Pancreas (tissue), 10 donors: ENCODE data around the gene CCL13. TPM values are rescaled to one million over a fixed set of nuclear protein-coding genes. Genes with fewer than 3 reads are reported as not detected.

Experiments used
- ATAC-seq, 4 donors: fragments of 200-7000 bp; cut with Tn5 transposase; one replicate each; pipeline versions ENCODE4 v1.8.0 to v1.9.1; 2020; ENCODE audit warnings: mild to moderate bottlenecking in 4 of 4, moderate library complexity in 4 of 4
- DNase-seq, 6 donors: peaks; one replicate each; pipeline ENCODE4 v3.0.0-alpha.2; 2020
- FAIRE-seq: peaks from 2 replicates; lab custom pipeline; 2012; peaks lifted over from hg19 to GRCh38; lab: Jason Lieb, UNC
- H3K27ac ChIP-seq, 4 donors: fragments of 200-600 bp; sonication (generic); 1 replicate in 3 of 4; 2 replicates in 1 of 4; pipeline versions ENCODE4 v1.5.0 to v1.8.0; 2020
- H3K27me3 ChIP-seq, 4 donors: fragments of 200-600 bp; one replicate each; pipeline ENCODE4 v1.8.0; 2021
- H3K36me3 ChIP-seq, 3 donors: fragments of 200-600 bp; sonication (generic) in 1 of 3; one replicate each; pipeline versions ENCODE4 v1.5.0 to v1.8.0; 2020 to 2021
- H3K4me1 ChIP-seq, 3 donors: fragments of 200-600 bp; one replicate each; pipeline ENCODE4 v1.8.0; 2021
- H3K4me3 ChIP-seq, 4 donors: fragments of 200-600 bp; sonication (generic) in 2 of 4; one replicate each; pipeline versions ENCODE4 v1.5.0 to v1.8.0; 2020 to 2021
- H3K9me3 ChIP-seq, 4 donors: fragments of 200-600 bp; one replicate each; pipeline ENCODE4 v1.8.0; 2021
- CTCF ChIP-seq, 4 donors: fragments of 200-600 bp; sonication (generic) in 3 of 4; IDR thresholded peaks; one replicate each; pipeline versions ENCODE4 v1.5.0 to v1.8.0; 2021; ENCODE audit warnings: antibody characterized with exemption in 4 of 4
- WGBS, 2 donors: extraction: QIAGEN DNeasy Blood & Tissue Kit; methylation state at CpG; one replicate each; pipeline ENCODE4 v1.1.7; 2013; 5-methylcytosine and 5-hydroxymethylcytosine counted together
- intact Hi-C, 3 donors: fragments of 100-400 bp; cut with DNase I; formaldehyde crosslinking; loops; one replicate each; pipeline versions ENCODE4 v1.11.1 to v1.14.2; 2022
- polyA plus RNA-seq, 2 donors: library from polyadenylated mRNA; stranded (reverse); fragments of 200-250 nt; gene quantifications; one replicate each; pipeline ENCODE4 v1.2.3, GENCODE V29; 2013
- total RNA-seq, 6 donors: library from RNA; stranded (reverse); fragmentation: NEBNext Ultra II Directional in 4 of 6; extraction: Animal tissue kit (Norgen Biotek cat#: 25700) in 4 of 6; gene quantifications; one replicate each; pipeline versions ENCODE4 v1.2.1 to v1.2.4, GENCODE V29; 2021 to 2023
- donor health status: healthy with polysubstance abuse.
- donor health status: DM: no; HTN: no; CAD: no; lungs with moderate emphysema.
- donor health status: DM: no; HTN: no; CAD: no.
- donor health status: control.
- donor health status: control.
- donor health status: Bipolar disorder and iron deficiency.
- donor health status: DM: yes; HTN: yes; CAD: no.
- donor health status: DM: no; HTN: no; CAD: no.
- donor health status: DM: no; HTN: no; CAD: no.
- donor health status: DM: yes; HTN: yes; CAD: no.

Gene CCL13
- total and polyA plus RNA-seq, 8 donors: 0.31 to 1.2 (median 0.84) TPM; not detected in 3

GRCh38 chr17:34403006-34403405, 46.7 kb downstream of the CCL13 start:
- Histone ChIP-seq H3K9me3 (no peaks in the 10 kb centered on the region), H3K36me3 (no peaks in the 10 kb centered on the region), H3K27me3 (peaks cover 0 to 5% (median 0%) of the 10 kb centered on the region in 4 donors), H3K4me1 (no peaks in the 10 kb centered on the region), H3K4me3 (no peak overlapping the region), H3K27ac (no peak overlapping the region)
- WGBS, 2 donors: 64 to 65% methylated on average over 4 of the region's 4 CpGs
- DNase-seq: no peak
- intact Hi-C loops: no loop called here
- no peak for ATAC-seq
- FAIRE-seq: no peak
- TF ChIP-seq CTCF (IDR thresholded peaks at IDR 0.05): no peak

GRCh38 chr17:34406226-34406625, 49.9 kb downstream of the CCL13 start:
- no peak for DNase-seq
- no peak for TF ChIP-seq CTCF (IDR thresholded peaks at IDR 0.05)
- 64 to 70% methylated on average over 6 of the region's 6 CpGs for WGBS, 2 donors
- no peak for FAIRE-seq
- no peak overlapping the region for H3K4me3 ChIP-seq
- H3K27me3 ChIP-seq: peaks cover 0 to 8% (median 2%) of the 10 kb centered on the region in 4 donors
- H3K4me1 ChIP-seq: no peaks in the 10 kb centered on the region
- no peaks in the 10 kb centered on the region for H3K9me3 ChIP-seq
- intact Hi-C loops: no loop called here
- no peak for ATAC-seq
- no peaks in the 10 kb centered on the region for H3K36me3 ChIP-seq
- no peak overlapping the region for H3K27ac ChIP-seq

Other genes with a start within 250 kb of the CCL13 start
- gene CCL2, start 101.2 kb upstream of the CCL13 start, total RNA-seq: 100 to 1,000 TPM in 2 of 6 donors, 10 to 100 TPM in 2, 1 to 10 TPM in 2; 5.6 to 145 (median 42.4) TPM
- gene CCL2, start 101.2 kb upstream of the CCL13 start, polyA plus RNA-seq: 100 to 1,000 TPM in 1 of 2 donors, 10 to 100 TPM in 1; 97.1 to 293 TPM
- gene CCL7, start 86.3 kb upstream of the CCL13 start, total RNA-seq: not detected
- gene CCL7, start 86.3 kb upstream of the CCL13 start, polyA plus RNA-seq: not detected
- gene CCL11, start 70.7 kb upstream of the CCL13 start, total RNA-seq: 1 to 10 TPM in 1 of 6 donors, under 1 TPM in 2, not detected in 3; 0.43 to 1.7 (median 1.00) TPM
- gene CCL11, start 70.7 kb upstream of the CCL13 start, polyA plus RNA-seq: 1 to 10 TPM; 1.1 to 4.0 TPM
- under 1 TPM in 2 of 6 donors, not detected in 4; 0.22 to 0.46 TPM for gene CCL8, start 37.0 kb upstream of the CCL13 start, total RNA-seq
- under 1 TPM in 1 of 2 donors, not detected in 1; 0.12 TPM for gene CCL8, start 37.0 kb upstream of the CCL13 start, polyA plus RNA-seq
- gene CCL1, start 6.8 kb downstream of the CCL13 start, total RNA-seq: not detected
- gene CCL1, start 6.8 kb downstream of the CCL13 start, polyA plus RNA-seq: not detected
- gene TMEM132E, start 223.1 kb downstream of the CCL13 start, total RNA-seq: under 1 TPM in 4 of 6 donors, not detected in 2; 0.04 to 0.15 (median 0.09) TPM
- 1 to 10 TPM in 1 of 2 donors, under 1 TPM in 1; 0.08 to 1.1 TPM for gene TMEM132E, start 223.1 kb downstream of the CCL13 start, polyA plus RNA-seq